Parathyroid adenoma (tissue), 2 donors: ENCODE data around the gene ABCF2.

Experiments used
- H2AFZ ChIP-seq: fragments of 300-600 bp; sonication (generic); one replicate; pipeline ENCODE4 v1.7.0; 2017; ENCODE audit warnings: antibody characterized with exemption, mild to moderate bottlenecking
- H3K27ac ChIP-seq: fragments of 300-600 bp; sonication (generic); one replicate; pipeline ENCODE4 v1.7.0; 2017
- H3K27me3 ChIP-seq: fragments of 300-600 bp; sonication (generic); one replicate; pipeline ENCODE4 v1.7.0; 2017; ENCODE audit warnings: low read length; ENCODE audit not compliant: control insufficient read depth, insufficient read depth
- H3K36me3 ChIP-seq: fragments of 300-600 bp; sonication (generic); one replicate; pipeline ENCODE4 v1.7.0; 2017; ENCODE audit warnings: low read length; ENCODE audit not compliant: control insufficient read depth, insufficient read depth
- H3K4me1 ChIP-seq: fragments of 300-600 bp; sonication (generic); one replicate; pipeline ENCODE4 v1.7.0; 2017; ENCODE audit warnings: control low read depth
- H3K4me2 ChIP-seq: fragments of 300-600 bp; sonication (generic); one replicate; pipeline ENCODE4 v1.7.0; 2017; ENCODE audit warnings: low read length
- H3K4me3 ChIP-seq: fragments of 300-600 bp; sonication (generic); one replicate; pipeline ENCODE4 v1.7.0; 2017; ENCODE audit warnings: low read depth, low read length
- H3K79me2 ChIP-seq: fragments of 300-600 bp; sonication (generic); one replicate; pipeline ENCODE4 v1.7.0; 2017; ENCODE audit warnings: control low read depth
- H3K9ac ChIP-seq: fragments of 300-600 bp; sonication (generic); one replicate; pipeline ENCODE4 v1.7.0; 2017; ENCODE audit warnings: mild to moderate bottlenecking
- H3K9me3 ChIP-seq: fragments of 300-600 bp; sonication (generic); one replicate; pipeline ENCODE4 v1.7.0; 2017; ENCODE audit warnings: low read length; ENCODE audit not compliant: control insufficient read depth
- CTCF ChIP-seq: fragments of 300-600 bp; sonication (generic); IDR thresholded peaks from one replicate; pipeline ENCODE4 v1.7.0; 2017; ENCODE audit warnings: antibody characterized with exemption, mild to moderate bottlenecking
- donor health status: primary hyperparathyroidism.

ABCF2 gene

GRCh38 chr7:151172273-151173141 lies 54.5 kb downstream of the ABCF2 start:
- no peaks in the 10 kb centered on the region for H3K27me3 ChIP-seq

GRCh38 chr7:151168787-151169162 lies 58.2 kb downstream of the ABCF2 start:
- Histone ChIP-seq H3K27me3 (no peaks in the 10 kb centered on the region), H2AFZ (no peak overlapping the region), H3K4me2 (no peak overlapping the region), H3K27ac (no peak overlapping the region), H3K9ac (no peak overlapping the region), H3K4me3 (no peak overlapping the region), H3K9me3 (no peaks in the 10 kb centered on the region), H3K4me1 (no peaks in the 10 kb centered on the region), H3K36me3 (no peaks in the 10 kb centered on the region), H3K79me2 (no peaks in the 10 kb centered on the region)
- TF ChIP-seq CTCF = no peak

More at GRCh38 chr7:151172273-151173141, 54.5 kb downstream of the ABCF2 start:
- Histone ChIP-seq H3K4me1 (no peaks in the 10 kb centered on the region), H3K4me2 (no peak overlapping the region), H3K4me3 (no peak overlapping the region), H3K9ac (no peak overlapping the region), H2AFZ (no peak overlapping the region), H3K9me3 (no peaks in the 10 kb centered on the region), H3K79me2 (no peaks in the 10 kb centered on the region), H3K36me3 (no peaks in the 10 kb centered on the region), H3K27ac (no peak overlapping the region)
- peak; percentile 100 for TF ChIP-seq CTCF

GRCh38 chr7:151168003-151168786 lies 58.8 kb downstream of the ABCF2 start:
- Histone ChIP-seq H2AFZ (peak overlapping the region; percentile 66), H3K9ac (no peak overlapping the region), H3K27ac (no peak overlapping the region), H3K9me3 (no peaks in the 10 kb centered on the region), H3K4me1 (no peaks in the 10 kb centered on the region), H3K79me2 (no peaks in the 10 kb centered on the region), H3K36me3 (no peaks in the 10 kb centered on the region), H3K4me3 (peak overlapping the region; percentile 22), H3K4me2 (peak overlapping the region; percentile 68), H3K27me3 (no peaks in the 10 kb centered on the region)
- TF ChIP-seq CTCF = peak; percentile 65

- Histone ChIP-seq H3K27ac (no peak within 1 kb of the TSS), H3K36me3 (no peaks in the 10 kb centered on the region), H3K9me3 (no peaks in the 10 kb centered on the region), H3K27me3 (no peaks in the 10 kb centered on the region), H3K4me1 (no peaks in the 10 kb centered on the region), H2AFZ (peak within 1 kb of the TSS; percentile 66), H3K4me2 (peak within 1 kb of the TSS; percentile 68), H3K4me3 (peak within 1 kb of the TSS; percentile 22), H3K9ac (no peak within 1 kb of the TSS), H3K79me2 (no peaks in the 10 kb centered on the region)
- no peak for TF ChIP-seq CTCF
Measured at GRCh38 chr7:151167197-151167961, 59.6 kb downstream of the ABCF2 start, which contains the start of gene GBX1. TSS of gene GBX1 (minus strand) at chr7:151167694. CDS start at chr7:151167548, 146 bp downstream.
